Measurements from ENCODE around the gene LRP1B. TPM values are rescaled to one million over a fixed set of nuclear protein-coding genes. Genes with fewer than 3 reads are reported as not detected.
"Not testable (repeated sequence)": the region's sequence is repeated elsewhere in the genome, so short reads cannot be mapped to it uniquely, and the experiment has no call there.

The LRP1B gene
- total RNA-seq, 1 donor from 2014 or later, result 1.7 TPM

- Mint-ChIP-seq H3K4me3 (no peak overlapping the region), H3K27me3 (ENCODE audit: low read depth) (no peaks in the 10 kb centered on the region), H3K27ac (peak overlapping the region; percentile 54), H3K4me1 (peaks cover 19% of the 10 kb centered on the region), H3K9me3 (no peaks in the 10 kb centered on the region), H3K36me3 (no peaks in the 10 kb centered on the region)
- DNase-seq (ENCODE audit: low spot score in 2 of 2, unreplicated experiment in 2 of 2), result no peak
- no peak for TF ChIP-seq CTCF (IDR thresholded peaks at IDR 0.05; ENCODE audit: unreplicated experiment)
Measured at GRCh38 chr2:141186413-141187074, 944.3 kb downstream of the LRP1B start.

GRCh38 chr2:141182246-141182645 lies 948.6 kb downstream of the LRP1B start:
- no peak for TF ChIP-seq CTCF (IDR thresholded peaks at IDR 0.05; ENCODE audit: unreplicated experiment)
- Mint-ChIP-seq H3K4me1 (peaks cover 14% of the 10 kb centered on the region), H3K27me3 (ENCODE audit: low read depth) (no peaks in the 10 kb centered on the region), H3K36me3 (no peaks in the 10 kb centered on the region), H3K9me3 (peaks cover 16% of the 10 kb centered on the region), H3K27ac (no peak overlapping the region), H3K4me3 (no peak overlapping the region)
- DNase-seq (ENCODE audit: low spot score in 2 of 2, unreplicated experiment in 2 of 2), result no peak

GRCh38 chr2:141169117-141169516 lies 961.7 kb downstream of the LRP1B start:
- DNase-seq (ENCODE audit: low spot score in 2 of 2, unreplicated experiment in 2 of 2); H3K27ac Mint-ChIP-seq; H3K27me3 Mint-ChIP-seq (ENCODE audit: low read depth); H3K36me3 Mint-ChIP-seq; H3K4me3 Mint-ChIP-seq; H3K9me3 Mint-ChIP-seq; H3K4me1 Mint-ChIP-seq: not testable (repeated sequence)

- Mint-ChIP-seq H3K9me3 (no peaks in the 10 kb centered on the region), H3K4me1 (no peaks in the 10 kb centered on the region), H3K27ac (no peak overlapping the region), H3K4me3 (no peak overlapping the region), H3K27me3 (ENCODE audit: low read depth) (no peaks in the 10 kb centered on the region), H3K36me3 (no peaks in the 10 kb centered on the region)
- no peak for DNase-seq (ENCODE audit: low spot score in 2 of 2, unreplicated experiment in 2 of 2)
- no peak for TF ChIP-seq CTCF (IDR thresholded peaks at IDR 0.05; ENCODE audit: unreplicated experiment)
Measured at GRCh38 chr2:141162314-141162713, 968.5 kb downstream of the LRP1B start.

GRCh38 chr2:141151611-141152286 lies 979.1 kb downstream of the LRP1B start:
- Mint-ChIP-seq H3K4me3 (no peak overlapping the region), H3K36me3 (no peaks in the 10 kb centered on the region), H3K4me1 (no peaks in the 10 kb centered on the region), H3K9me3 (no peaks in the 10 kb centered on the region), H3K27me3 (ENCODE audit: low read depth) (no peaks in the 10 kb centered on the region), H3K27ac (no peak overlapping the region)
- no peak for TF ChIP-seq CTCF (IDR thresholded peaks at IDR 0.05; ENCODE audit: unreplicated experiment)
- no peak for DNase-seq (ENCODE audit: low spot score in 2 of 2, unreplicated experiment in 2 of 2)

- DNase-seq (ENCODE audit: low spot score in 2 of 2, unreplicated experiment in 2 of 2), result no peak
- no peaks in the 10 kb centered on the region for H3K27me3 Mint-ChIP-seq (ENCODE audit: low read depth)
- no peaks in the 10 kb centered on the region for H3K36me3 Mint-ChIP-seq
- no peak for TF ChIP-seq CTCF (IDR thresholded peaks at IDR 0.05; ENCODE audit: unreplicated experiment)
- no peak overlapping the region for H3K4me3 Mint-ChIP-seq
- peaks cover 3% of the 10 kb centered on the region for H3K4me1 Mint-ChIP-seq
- H3K9me3 Mint-ChIP-seq, result no peaks in the 10 kb centered on the region
- H3K27ac Mint-ChIP-seq, result no peak overlapping the region
Measured at GRCh38 chr2:141142025-141142424, 988.8 kb downstream of the LRP1B start.
